GM18511 (cell line): ENCODE measurements around the gene SLC35C1.
"Not testable (repeated sequence)": the region's sequence is repeated elsewhere in the genome, so short reads cannot be mapped to it uniquely, and the experiment has no call there.

Experiments used
- ATAC-seq: cut with Tn5 transposase; IDR thresholded peaks from one replicate; pipeline ENCODE4 v1.9.1; 2021; ENCODE audit warnings: mild to moderate bottlenecking, moderate library complexity; ENCODE audit not compliant: unreplicated experiment

The SLC35C1 gene

DNA sequence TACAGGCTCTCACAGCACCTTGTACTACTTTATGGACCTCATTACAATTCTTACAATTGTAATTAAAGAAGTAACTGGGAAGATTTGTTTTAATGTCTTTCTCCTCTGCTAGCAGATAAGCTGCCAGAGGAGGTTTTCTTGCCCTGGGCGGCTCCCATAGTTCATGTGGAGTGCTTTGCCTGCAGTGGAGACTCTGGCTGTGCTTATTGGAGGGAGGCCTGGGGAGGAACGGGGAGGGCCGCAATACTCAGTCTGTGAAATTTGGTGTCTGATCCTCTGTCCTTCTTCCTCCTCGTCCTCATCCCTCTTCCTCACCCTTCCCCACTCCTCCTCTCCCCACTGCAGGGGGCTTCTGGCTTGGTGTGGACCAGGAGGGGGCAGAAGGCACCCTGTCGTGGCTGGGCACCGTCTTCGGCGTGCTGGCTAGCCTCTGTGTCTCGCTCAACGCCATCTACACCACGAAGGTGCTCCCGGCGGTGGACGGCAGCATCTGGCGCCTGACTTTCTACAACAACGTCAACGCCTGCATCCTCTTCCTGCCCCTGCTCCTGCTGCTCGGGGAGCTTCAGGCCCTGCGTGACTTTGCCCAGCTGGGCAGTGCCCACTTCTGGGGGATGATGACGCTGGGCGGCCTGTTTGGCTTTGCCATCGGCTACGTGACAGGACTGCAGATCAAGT is 5.6 kb downstream of the SLC35C1 start:
- ATAC-seq = no peak

DNA sequence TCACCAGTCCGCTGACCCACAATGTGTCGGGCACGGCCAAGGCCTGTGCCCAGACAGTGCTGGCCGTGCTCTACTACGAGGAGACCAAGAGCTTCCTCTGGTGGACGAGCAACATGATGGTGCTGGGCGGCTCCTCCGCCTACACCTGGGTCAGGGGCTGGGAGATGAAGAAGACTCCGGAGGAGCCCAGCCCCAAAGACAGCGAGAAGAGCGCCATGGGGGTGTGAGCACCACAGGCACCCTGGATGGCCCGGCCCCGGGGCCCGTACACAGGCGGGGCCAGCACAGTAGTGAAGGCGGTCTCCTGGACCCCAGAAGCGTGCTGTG is 6.1 kb downstream of the SLC35C1 start:
- no peak for ATAC-seq

DNA sequence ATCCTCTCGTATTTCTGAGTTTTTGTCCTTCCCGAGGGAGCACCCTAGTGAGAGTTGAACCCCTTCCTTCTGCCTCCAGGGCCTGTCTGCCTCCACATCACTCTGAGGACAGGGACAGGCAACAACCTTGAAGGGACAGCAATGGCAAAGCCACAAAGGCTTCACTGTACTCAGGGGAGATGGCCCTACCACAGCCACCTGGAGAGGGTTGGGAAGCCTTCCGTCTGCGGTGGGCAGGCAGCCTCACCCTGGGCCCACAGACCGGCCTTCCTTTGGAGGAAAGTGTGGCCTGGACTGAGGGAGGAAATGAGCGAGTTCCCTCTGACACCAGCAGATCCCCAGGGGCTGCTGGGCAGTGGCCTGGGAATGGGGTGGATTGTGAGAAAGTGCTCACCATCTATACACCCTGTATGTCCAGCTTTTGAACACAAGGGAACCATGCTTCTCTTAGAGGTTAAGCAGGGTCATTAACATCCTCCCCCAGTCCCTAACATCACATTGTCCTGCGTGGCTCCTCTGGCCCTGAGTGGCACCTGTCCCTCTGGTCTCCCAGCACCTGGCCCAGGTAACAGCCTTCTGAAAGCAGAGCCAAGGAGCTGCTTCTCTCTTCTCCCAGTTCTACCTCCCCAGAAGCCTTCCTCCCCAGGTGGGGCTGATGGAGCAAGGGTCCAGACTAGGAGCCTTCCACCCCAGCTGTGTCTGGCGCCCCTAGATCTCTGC is 6.8 kb downstream of the SLC35C1 start:
- no peak for ATAC-seq

DNA sequence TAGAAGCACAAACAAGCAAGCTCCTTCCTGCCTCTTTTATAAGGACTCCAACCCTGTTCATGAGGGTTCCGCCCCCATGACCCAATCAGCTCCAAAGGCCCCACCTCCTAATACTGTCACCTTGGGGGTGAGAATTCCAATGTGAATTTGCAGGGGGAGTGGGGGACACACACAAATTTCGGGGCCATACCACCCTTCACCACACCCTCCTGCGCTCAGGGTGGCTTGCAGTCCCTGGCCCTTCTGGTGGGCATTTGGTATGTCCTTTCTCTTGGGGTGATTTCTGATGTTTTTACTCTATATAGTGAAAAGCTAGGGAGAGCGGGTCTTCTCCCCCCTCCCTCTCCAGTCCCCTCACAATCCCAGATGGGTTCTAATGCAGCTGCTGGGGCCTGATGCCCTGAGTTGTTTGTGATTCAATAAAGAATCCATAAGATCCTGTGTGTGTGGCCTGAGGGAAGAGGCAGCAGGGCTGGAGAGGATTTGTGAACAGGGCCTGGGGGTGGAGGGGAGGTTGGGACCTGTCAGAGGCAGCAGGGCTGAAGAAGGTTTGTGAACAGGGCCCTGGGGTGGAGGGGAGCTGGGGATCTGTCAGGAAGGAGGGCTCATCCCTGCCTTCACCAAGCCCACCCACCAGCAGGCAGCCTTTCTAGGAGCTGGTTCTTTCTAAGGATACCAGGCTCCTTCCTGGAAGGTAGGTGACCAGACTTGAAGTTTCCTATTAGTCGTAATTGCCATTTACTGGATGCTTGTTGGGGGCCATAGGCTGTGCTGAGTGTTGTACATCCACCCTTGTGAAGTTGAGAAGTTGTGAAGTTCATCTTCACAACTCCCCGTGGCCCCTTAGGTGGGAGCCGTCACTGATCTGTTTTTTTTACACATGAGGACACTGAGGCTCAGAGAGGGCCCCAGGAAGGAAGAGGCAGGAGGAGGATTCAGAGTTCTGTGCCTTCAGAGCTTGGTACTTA is 7.9 kb downstream of the SLC35C1 start:
- no peak for ATAC-seq

DNA sequence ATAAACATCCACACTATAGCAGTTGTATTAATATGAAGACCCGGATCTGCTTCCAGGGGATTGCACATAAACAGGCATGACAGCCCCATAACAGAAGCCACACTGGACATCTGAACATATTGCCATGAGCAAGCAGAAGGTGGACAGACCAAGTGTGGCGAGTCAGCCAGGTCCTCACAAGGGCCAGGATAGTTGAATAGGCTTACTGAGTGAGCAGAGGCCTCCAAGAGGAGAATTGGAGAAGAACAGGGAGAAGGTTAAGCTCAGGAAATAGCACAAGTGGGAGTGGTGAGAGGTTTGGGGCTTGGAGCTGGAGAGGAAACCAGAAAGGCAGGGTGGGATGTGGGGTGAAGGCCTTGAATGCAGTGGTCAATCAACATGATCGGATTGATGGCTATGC is 10.8 kb downstream of the SLC35C1 start:
- no peak for ATAC-seq

DNA sequence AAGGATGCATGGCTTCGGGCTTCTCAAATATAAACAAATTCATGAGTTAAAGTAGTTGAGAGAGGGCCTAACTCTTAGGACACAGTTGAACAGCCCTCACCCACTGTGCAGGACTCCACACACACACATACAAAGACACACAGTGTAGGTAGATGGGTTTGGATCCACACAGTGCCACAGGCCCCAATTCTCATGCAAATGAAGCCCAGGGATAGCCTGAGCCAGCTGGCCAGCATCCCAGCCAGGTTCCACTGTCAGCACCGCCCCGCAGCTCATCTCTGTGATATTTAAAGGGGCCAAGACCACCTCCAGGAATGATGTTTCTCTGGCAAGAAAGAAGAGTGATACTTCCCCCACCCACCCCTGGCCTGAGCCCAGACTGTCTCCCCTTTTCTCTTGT is 11.7 kb downstream of the SLC35C1 start:
- ATAC-seq = no peak

DNA sequence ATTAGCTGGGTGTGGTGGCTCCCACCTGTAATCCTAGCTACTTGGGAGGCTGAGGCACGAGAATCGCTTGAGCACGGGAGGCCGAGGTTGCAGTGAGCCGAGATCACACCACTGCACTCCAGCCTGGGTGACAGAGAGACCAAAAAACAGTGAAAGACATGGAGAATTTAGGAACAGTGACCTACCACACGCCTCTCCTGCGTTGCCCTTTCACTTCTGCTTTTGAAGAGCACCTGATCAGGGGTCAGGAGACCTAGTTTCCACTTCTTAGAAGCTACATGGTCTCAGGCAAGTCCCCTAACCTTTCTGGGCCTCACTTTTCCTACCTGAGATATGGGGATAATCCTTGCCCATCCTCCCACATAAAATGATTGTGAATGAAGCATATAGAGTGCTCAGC is 12.2 kb downstream of the SLC35C1 start:
- no peak for ATAC-seq

DNA sequence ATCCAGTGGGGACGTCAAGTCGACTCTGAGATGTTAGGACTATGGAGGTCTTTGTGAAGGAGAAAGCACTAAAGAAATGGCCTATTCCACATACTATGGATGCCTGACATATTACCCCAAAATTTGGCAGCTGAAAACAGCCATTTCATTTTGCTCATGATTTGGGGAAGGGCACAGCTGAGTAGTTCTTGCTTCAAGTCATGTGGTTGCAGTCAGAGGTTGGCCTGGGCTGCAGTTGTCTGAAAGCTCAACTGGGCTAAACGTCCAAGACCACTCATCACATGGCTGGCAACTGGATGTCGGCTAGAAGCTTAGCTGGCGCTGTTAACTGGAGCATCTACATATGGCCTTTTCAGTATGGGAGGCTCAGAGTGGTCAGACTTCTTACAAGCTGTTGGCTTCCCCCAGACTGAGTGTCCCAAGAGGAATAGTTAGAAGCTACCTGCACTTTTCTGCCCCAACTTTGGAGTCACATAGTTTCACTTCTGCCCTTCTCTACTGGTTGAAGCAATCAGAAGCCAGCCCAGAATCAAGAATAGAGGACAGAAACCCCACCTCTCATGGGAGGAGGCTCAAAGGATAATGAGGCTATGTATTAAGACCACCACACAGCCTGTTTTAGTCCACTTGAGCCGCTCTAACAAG is 14.1 kb downstream of the SLC35C1 start:
- ATAC-seq = no peak

DNA sequence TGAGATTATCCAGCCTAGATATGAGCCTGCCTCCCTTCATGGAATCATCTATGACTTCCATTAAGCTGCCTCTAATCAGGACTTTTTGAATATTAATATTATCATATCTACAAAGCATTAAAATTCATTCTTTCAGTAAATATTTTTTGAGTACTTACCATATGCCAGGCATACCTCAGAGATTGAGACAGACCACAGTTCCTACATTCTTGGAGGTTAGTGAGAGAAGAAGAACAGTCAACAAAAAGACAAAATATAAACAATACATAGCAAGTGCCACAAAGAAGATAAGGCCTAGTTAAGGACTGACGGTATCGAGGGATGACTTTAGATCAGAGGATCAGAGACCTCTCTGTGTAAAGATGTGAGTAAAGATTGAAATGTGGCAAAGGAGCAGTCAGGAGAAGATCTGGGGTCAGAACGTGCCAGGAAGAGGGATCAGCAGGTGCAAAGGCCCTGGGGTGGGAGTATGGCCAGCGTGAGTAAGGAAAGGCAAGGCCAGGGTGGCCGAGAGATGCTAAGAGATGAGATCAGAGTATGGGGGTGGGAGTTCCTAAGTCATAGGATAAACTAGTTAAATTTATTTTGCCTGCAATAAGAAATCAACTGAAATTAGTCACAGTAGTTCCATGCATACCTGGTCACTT is 15.4 kb downstream of the SLC35C1 start:
- no peak for ATAC-seq

DNA sequence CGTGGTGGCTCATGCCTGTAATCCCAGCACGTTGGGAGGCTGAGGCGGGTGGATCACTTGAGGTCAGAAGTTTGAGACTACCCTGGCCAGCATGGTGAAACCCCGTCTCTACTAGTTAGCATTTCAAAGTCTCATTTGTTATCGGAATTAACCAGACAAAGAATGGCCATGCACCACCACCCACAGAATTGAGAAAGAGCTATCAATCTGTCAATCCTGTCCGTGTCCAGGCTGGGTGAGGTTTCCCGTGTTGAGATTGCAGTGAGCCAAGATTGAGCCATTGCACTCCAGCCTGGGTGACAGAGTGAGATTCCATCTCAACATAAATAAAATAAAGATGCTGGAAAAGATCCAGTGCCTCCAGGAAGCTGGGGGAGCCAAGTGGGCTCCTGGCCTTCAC is 21.5 kb downstream of the SLC35C1 start:
- ATAC-seq = not testable (repeated sequence)

DNA sequence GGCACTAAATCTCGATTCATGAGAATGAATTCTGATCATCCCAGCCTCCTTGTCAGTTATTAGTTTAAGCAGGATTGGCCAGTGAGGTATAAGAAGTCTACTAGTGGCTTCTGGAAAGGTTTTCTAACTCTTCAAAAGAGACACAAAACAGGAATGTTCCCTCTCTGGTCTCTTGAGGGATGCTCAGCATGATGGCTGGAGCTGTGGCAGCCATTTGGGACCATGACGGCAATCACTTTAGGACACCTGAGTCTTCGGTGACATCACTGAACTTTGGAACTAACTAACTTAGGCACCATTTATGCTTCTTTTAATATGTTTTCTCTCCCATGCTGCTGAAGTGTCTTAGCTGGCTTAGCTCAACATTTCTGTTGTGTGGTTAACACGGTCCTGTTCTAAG is 22.2 kb downstream of the SLC35C1 start:
- ATAC-seq = no peak

DNA sequence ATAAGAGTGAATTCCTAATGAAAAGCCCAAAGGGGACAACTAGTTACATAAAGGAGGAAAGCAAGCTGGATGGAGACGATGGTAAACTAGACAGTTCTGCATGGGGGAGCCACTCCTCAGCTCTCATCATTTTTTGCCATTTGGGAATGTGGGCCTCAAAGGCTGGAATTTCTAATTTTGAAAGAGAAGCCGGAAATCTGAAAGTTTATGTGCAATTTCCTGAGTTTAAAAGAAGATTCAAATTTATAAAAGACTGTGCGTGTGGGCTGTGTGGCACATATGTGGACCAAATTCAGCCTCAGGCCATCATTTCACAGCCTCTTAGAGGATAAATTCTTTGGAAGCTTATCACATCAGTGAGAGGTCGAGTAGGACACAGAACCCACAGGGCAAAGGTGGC is 24.0 kb downstream of the SLC35C1 start:
- ATAC-seq = no peak

DNA sequence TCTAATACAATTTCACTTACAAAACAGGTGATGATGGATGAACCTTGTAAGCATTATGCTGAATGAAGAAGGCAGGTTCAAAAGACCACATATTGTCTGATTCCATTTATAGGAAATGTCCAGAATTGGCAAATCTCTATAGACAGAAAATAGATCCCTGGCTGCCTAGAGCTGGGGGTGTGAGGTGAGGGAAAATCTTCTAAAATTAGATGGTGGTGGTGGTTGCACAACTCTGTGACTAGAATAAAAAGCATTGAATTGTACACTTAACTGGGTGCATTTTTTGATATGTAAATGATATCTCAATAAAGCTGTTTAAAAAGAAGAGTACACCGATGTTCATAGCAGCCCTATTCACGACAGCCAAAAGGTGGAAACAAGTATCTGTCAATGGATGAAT is 25.6 kb downstream of the SLC35C1 start:
- ATAC-seq = no peak

DNA sequence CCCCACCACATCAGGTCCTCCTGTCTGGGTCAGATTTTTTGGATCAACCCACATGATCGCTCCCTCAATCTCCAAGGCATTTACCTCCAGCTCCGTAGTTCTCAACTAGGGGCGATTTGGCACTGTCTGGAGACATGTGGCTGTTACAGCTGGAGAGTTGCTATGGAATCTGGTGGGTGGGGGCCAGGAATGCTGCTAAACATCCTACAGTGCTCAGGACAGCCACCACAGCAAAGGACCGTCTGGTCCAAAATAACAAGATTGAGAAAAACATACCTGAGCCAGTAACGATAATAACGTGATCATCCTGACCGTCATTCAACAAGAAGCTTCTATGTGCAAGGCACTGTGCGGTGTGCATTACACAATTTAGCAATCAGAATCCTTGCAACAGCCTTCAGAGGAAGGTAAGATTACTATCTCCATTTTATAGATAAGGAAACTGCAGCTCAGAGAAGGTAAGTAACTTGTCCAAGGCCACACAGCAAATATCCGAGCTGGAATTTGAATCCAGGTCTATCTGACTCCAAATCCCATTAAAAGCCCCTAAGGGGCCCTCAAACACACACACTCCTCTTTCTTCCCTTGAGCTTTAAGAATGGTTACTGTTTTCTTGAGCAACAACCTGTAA is 28.0 kb downstream of the SLC35C1 start:
- no peak for ATAC-seq

DNA sequence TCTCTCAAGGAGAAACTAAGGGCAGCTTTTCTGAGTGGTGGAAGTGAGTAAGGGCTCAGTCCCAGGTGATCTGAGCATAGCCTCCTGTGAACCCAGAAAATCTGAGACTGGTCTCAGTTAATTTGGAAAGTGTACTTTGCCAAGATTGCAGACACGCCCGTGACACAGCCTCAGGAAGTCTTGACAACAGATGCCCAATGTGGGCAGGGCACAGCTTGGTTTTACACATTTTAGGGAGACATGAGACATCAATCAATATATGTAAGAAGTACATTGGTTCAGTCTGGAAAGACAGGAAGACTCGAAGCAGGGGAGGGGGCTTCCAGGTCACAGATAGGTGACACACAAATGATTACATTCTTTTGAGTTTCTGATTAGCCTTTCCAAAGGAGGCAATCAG is 28.8 kb downstream of the SLC35C1 start:
- ATAC-seq = no peak

DNA sequence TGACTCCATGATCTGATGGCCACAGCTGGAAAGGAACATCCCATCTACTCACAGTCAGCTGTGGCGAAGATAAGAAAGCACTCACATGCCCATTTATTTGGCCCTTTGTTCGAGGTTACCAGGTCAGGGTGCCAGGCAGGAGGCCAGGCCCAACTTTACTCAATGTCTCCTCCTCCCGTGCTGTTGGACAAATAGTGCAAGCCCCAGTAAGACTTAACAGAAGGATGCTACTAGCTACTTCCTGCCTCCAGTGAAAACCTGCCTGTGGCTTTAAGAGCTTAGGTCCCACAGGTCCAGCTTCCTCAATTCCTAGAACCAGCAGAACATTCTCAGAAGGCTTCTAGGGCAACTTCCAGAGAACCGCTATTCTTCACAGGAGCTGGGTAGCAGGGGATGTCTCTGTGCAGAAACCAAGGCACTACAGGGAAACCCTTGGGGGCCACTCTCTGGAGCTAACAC is 29.4 kb downstream of the SLC35C1 start:
- ATAC-seq = no peak

DNA sequence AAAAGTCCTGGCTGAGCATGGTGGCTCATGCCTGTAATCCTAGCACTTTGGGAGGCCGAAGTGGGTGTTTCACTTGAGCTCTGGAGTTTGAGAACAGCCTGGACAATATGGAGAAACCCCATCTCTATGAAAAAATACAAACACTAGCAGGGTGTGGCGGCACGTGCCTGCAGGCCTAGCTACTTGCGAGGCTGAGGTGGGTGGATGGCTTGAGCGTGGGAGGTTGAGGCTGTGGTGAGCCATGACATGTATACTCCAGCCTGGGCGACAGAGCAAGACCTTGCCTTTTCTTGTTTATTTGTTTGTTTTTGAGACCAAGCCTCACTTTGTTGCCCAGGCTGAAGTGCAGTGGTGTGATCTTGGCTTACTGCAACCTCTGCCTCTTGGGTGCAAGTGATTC is 34.3 kb downstream of the SLC35C1 start:
- no peak for ATAC-seq

DNA sequence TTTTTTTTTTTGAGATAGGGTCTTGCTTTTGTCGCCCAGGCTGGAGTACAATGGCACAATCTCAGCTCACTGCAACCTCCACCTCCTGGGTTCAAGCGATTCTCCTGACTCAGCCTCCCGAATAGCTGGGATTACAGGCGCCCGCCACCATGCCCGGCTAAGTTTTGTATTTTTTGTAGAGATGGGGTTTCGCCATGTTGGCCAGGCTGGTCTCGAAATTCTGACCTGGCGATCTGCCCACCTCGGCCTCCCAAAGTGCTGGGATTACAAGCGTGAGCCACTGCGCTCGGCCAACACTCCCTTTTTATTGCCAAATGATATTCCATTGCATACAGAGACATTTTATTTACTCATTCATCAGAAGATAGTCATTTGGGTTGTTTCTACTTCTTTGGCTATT is 35.3 kb downstream of the SLC35C1 start:
- ATAC-seq = not testable (repeated sequence)

DNA sequence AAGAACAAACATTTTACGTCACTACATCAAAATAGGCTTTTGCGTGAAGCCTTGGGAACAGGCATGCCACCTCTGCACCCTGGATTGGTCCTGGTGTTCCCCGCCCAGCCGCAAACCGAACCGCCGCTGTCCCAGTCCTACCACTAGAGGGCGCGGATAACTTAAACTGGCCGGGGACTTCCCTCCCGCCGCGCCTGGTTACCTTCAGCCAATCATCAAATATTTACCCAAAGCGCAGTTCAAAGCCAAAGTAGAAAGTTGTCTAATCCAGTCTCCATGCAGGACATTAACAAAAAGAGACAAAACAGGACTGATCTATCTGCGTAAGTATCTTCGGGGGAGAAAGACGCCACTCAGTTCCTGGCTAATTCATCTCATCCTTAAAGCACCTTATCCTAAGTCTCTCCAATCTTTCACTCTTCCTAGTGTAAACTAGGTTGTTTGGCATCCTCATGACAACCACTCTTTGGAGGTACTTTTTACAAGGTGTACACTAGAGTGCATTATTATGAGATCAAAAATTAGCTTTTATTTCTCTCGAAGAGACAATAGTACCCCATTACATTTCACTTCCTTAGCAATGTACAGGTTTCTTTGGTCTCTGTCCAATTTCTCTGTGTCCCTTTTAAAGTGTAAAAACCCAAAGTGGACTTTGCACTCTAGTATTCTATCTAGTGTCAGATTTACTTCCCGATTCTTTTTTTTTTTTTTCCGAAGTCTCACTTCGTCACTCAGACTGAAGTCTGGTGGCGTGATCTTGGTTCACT is 38.4 kb downstream of the SLC35C1 start:
- peak; percentile 21 for ATAC-seq
